GM19324 (cell line): ENCODE measurements around the gene TMEM63A.

ENCODE experiments used
- ATAC-seq: cut with Tn5 transposase; IDR thresholded peaks from one replicate; pipeline ENCODE4 v1.9.1; 2021; ENCODE audit warnings: mild to moderate bottlenecking, moderate library complexity; ENCODE audit not compliant: unreplicated experiment, low FRiP score

Gene TMEM63A

DNA sequence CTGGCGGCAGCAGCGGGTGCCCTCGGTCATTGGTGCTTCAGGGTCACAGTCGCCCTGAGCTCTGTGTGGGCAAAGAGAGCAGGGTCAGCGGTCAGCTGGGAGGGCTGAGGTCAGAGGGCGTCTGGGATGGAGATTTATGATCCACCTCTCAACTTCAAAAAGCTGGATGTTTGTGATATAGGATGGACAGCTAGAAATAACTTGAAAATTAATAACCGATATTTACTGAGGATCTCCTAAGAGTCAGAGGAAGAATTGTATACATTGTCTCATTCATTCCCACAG, 4.8 kb upstream of the TMEM63A start:
- ATAC-seq, result no peak

DNA sequence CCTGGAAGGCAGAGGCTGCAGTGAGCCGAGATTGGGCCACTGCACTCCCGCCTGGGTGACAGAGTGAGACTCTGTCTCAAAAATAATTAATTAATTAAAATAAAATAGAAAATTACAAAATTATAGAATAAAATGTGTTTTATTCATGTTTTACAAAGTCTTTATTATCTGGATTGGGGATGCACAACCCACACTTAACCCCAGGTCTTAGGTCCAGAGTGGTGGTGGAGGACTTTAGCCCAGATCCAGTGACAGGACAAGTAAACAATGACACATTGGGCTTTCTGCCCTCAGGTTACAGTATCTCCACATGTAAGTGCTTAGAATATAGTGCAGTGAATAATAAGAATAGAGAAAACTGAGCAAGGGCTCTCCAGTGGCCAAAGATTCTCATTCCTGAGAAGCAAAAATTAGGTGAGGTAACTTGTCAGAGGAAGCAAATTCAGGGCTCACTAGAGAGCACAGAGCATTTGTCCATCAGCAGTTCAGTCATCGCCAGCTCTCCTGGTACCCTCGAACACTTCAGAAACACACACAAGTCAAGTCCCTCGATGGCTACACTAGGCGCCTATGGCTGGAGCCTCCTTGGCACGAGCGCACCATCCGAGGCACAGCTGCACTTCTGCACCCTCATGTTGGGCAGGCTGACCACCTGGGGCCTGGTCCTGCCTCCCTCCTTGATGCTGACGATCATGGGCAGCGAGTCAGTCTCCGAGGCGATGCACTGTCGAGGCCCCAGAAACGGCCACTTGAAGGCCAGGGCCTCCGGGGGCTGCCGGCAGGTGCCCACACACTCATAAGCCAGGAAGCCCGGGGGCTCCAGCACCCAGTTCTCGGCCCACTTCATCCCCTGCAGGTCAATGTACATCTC, 4.2 kb upstream of the TMEM63A start:
- no peak for ATAC-seq

DNA sequence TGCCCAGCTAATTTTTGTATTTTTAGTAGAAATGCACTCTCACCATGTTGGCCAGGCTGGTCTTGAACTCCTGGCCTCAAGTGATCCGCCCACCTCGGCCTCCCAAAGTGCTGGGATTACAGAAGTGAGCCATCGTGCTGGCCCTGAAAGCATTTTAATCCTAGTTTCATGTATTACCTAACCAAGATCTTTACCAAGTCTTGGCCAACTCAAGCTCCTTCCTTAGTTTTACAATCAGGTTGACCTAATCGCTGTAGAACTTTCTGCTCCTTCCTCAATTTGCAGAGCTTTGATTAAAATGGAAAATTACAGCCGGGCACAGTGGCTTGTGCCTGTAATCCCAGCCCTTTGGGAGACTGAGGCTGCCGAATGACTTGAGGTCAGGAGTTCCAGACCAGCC, 3.2 kb upstream of the TMEM63A start:
- no peak for ATAC-seq

DNA sequence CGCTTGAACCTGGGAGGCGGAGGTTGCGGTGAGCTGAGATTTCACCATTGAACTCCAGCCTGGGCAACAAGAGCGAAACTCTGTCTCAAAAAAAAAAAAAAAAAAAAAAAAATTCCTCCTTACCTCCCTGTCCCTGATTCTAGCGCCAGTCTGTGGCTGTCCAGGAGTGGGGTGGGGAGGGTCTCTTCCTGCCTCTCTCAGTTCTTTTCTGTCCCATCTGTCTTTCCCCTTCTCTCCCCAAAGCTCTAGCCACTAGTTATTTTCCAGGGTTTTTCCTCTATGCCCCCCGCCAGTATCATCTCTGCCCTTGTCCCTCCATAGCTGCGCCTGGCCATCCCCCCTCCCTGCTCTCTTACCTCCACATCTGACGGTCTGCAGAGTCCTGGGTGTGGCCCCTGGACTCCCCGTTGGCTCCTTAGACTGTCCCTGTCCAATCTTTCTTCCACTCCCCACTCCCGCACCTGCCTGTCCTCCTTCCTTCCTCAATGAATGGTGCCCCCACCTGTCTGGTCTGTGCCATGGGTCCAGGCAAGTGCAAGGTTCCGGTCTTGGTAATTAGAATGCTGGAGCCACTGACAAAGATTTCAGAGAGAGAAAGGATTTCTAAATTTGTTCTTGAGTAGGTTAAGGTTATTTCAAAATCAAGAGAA, 1.6 kb upstream of the TMEM63A start:
- no peak for ATAC-seq

DNA sequence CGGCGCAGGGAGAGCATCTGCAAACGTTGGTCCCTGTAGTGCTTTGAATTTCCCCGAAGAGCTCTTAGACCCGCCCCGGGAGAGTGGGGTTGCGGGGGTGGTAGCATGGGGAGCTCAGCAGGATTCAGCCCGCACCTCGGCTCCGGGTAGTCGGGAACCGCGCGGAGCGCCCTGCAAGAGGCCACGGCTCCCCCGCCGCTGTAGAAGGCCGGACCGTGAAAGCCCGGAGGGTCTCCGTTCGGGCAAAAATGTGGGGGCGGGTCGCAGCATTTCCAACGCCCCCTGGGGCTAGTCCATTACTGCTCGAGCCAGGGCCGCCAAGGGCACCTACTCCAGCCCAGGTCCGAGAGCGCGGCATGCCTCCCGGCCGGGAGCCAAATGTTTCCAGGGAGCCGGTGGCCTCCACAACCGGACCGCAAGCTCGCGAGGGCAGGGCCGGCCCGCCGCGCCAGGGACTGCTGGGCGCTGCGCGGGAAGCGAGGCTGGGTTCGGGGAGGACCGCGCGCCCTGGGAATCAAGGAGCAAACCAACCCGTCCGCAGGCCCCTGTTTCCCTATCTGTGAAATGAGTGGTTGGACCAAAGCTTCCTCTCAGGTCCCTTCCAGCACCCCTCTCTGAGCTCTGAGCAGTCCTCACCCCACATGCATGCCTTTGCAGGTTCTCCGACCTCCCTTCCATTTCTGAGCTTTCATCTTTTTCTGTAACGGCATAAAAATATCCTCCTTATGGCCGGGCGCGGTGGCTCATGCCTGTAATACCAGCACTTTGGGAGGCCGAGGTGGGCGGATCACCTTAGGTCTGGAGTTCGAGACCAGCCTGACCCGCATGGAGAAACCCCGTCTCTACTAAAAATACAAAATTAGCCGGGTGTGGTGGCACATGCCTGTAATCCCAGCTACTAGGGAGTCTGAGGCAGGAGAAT, 775 bp upstream of the TMEM63A start:
- peak; percentile 24 for ATAC-seq

DNA sequence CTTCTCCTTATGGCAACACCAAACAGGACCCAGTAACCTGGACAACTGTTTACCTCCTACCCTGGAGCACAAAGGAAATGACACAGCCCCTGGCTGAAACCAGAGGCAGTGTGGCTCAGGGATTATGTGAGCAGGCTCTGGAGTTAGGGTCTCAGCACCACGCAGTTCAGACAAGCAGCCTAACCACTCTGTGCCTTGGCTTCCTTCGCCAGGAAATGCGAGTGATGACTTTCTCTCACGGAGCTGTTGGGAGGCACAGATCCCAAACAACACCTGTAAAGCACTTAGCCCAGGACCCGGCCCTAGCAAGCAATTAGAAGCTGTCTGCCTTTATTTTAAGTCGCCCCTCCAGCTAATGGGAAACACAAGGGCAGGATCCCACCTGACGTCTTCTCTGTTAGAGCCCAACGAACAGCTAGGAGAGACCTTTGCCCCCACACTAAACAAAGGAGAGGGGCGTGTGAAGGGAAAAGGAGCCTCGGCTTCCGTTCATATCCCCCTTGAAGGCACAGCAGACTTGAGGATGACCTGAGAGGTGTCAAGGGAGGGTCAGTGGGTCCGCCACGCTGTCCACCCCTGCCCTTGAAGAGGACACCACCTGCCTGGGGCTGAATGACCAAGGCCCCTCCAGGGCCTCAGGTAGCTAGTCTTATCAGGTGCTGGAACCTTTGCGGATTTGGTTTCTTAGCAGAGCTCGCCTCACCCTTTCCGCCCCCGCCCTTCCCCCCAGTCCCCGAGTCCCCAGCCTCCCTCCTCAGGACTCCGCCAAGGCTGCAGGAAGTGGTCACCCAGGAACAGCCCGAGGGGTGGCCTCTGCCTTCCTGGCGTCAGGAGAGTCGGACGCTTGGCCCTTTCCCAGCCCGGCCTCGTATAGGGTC, 860 bp downstream of the TMEM63A start:
- no peak for ATAC-seq

DNA sequence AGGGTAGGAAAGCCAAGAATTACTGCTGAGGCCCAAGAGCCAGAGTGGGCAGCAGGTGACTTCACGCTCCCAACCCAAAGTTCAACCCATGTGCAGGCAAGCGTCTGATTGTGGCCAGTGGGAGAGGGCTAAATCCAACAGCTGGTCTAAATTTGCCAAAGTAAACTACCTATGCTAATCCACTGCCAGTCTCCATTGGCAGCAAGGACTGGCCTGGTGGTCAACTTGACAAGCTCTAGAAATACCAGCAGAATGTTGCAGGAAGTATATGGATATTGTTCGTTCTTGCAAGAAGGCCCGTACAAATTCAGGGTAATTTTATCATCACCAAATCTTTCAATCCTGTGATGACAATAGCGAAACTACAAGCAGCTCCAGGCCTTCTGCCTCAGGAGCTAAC, 1.5 kb downstream of the TMEM63A start:
- ATAC-seq, result no peak

DNA sequence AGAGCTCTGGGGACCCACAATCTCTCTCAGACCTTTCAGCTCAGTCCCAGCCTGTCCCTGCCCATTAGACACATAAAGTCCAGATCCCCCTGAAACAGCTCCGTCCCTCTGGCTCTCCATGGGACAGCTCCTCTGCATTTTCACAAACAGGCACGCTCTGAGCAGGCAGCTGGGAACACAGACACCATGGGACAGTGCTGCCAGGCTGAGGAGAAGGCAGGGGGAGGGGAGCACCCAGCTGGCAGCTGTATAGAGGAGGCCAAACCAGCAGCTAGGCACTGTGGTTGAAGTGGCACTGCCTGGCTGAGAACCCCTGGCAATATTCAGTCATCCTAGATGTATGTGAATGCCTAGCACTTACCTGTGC, 2.0 kb downstream of the TMEM63A start:
- no peak for ATAC-seq

DNA sequence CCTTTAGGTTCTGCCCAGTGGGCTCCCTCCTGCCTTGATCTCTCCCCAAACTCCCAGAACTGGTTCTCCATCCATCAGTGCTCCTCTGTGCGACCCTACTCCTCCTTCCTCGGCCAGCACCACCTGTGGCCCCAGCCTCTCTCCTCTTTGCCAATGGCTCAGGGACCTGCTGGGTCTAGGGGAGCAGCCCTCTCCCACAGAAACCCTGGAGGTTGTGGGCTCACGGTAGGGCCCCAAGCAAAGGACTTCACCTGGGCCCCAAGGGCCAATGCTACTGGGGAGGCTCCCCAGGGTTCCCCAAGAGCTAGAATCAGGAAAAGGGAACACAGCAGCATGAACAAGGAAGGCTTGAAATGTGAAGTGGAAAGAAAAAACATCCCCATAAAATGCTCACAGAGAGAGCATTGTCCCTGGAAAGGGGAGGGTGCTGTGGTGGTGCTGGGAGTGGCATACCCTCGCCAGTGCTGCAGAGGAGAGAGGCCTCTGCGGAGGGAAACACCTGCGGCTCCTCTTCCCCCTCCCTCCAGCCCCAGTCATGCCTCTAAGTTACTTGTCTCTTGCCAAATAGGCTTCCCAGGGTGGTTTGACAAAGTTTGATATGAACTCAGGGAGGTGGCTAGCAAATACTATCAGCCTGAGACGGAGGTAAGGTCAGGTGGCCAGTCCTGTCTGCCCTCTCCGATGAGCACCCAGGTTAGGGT, 2.5 kb downstream of the TMEM63A start:
- no peak for ATAC-seq

DNA sequence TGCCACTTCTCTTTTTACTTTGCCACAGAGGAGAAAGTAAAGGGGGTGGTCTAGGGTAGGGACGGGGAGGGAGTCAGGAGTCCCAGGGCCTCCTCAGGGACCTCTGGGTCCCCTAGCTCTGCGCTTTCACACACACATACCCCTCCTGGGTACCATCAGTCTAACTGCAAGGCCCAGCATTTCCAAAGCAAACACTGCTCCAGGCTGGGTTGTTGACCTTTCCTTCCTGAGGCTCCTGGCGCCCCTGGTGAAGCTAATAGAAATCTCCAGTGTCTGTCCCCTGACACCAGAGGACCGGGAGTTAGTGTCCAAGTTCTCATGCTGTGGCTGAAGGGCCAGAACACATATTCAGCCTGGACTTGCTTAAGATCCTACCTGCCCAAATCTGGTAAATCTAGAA, 3.9 kb downstream of the TMEM63A start:
- no peak for ATAC-seq

DNA sequence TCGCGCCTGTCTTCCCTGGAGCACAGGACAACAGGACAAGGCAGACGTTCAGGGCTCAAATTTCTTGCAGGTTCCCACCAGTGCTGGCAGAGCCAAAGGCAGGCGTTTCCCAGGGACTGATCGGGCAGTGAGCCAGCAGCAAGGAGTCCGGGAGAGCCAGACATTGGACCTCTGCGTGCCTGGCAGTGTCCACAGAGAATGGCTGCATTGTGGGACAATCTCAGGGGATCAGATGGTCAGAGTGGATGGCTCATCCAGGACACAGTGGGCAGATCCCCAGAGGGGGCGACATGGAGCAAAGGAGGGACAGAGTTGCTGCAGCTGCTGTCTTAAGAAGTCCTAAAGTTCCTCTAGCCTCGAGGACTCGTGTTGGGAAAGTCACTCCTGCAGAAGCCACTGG, 4.6 kb downstream of the TMEM63A start:
- ATAC-seq, result no peak

DNA sequence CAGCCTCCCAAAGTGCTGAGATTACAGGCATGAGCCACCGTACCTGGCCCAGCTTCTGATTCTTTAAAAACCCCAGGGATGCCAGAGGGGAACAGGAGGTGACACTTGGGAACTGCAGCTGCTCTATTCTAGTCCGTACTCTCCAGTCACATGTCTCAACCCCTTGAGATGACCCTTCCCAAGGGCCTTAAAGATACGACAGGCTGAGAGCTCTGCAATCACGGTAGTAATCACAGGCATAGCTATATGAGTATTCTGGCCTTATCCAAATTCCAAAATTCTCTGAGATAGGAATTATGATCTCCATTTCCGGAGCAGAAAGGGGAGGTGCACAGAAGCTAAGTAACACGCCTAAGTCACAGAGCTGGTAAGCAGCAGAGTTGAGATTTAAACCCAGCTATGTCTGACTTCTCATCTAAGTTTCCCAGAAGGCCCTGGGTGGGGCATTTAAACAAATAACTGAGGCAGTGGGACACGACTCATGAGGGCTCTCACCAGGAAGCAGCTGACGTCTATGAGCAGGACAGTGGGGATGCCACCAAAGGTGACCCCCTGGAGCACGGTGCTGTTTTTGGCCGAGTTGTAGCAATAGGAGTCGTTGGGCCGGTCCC, 5.2 kb downstream of the TMEM63A start:
- ATAC-seq, result no peak

DNA sequence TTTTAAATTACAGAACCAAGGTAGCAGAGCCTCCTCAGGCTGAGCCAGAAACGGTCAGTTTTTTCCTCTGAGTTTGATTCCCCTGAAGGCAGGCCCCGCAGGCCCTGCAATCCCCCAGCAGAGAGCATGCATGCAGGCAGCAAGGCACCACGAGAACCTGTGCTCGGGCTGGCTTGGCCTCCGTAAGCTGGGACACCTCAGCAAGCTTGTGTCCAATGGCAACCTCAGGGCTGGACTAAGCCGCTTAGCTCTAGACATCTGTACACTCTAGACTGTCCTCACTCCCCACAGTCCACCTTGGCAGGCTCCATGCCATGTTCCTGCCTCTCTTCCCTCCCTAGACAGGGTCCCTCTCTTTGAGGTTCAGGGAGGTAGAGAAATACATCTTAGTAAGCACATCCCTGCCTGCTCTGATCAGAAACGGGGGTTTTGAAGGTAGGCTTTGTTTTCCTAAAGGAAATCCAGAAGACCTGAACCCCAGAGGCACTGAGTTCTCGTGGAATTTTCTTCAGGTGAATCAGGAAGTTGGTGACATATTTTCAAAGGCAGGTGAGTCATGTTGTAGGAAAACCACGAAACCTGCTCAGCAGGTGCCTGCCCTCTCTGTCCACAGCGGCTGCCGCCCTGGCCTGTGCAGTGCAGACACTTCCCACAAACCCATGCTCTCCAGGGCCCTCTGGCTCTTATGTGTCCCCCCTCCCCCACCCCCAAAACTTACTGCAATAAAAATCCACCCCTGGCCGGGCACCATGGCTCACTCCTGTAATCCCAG, 7.0 kb downstream of the TMEM63A start:
- no peak for ATAC-seq

DNA sequence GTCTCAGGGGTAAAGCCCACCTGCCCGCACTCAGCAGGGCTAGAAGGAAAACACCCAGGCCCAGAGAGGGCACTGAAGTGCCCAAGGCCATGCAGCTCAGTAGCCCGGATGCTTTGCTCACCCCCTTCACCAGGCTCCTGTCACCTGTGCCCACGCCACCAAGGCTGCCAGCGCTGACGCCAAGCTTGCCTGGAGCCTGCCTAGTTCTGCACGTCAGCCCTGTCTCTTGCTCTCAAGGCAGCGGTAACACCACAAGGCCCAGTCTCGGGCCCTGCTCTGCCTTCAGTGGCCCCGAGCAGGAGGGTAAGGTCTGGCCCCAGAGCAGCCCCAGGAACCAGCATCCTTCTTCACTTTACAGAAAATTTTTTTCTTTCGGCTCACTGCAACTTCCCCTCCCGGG, 7.7 kb downstream of the TMEM63A start:
- ATAC-seq, result no peak

DNA sequence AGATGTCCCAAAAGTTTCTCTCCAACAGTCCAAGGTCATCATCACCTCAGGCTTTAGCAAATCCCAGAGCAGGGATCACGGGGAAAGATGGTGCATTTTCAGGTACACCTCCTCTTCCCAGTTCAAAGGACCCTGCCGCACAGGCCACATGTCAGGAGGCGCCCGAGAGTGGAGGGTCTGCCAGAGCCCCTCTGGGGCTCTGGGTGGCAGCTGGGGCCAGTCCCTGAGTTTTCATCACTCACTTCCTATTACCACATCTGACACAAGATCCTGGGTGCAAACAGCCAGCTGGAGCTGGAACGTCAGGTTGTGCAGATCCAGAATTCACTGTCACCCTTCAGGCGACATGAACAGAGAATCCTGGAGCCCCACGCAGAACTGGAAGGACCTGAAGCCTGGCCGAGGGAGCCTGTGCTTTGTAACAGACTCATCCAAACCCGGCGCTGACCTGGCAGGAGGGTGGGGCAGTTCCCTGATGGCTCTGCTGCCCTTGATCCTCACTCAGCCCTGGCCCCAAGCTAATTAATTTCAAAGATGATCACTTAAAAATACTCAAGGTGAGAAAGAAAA, 8.8 kb downstream of the TMEM63A start:
- no peak for ATAC-seq

DNA sequence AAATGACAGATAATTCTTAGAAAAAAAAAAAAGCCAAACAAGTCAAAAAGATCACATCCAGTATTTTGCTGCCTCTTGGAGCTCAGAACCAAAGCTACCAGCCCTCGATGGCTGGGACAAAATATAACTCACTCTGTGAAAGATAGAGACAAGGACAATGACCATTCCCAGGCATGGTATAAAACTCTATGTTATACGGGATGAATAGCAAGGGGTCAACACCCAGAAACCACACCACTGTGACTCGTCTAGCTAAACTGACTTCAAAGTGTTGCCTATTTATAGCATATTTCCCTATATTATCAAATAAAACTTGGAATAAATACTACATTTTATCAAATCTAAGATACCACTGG, 10.1 kb downstream of the TMEM63A start:
- no peak for ATAC-seq

DNA sequence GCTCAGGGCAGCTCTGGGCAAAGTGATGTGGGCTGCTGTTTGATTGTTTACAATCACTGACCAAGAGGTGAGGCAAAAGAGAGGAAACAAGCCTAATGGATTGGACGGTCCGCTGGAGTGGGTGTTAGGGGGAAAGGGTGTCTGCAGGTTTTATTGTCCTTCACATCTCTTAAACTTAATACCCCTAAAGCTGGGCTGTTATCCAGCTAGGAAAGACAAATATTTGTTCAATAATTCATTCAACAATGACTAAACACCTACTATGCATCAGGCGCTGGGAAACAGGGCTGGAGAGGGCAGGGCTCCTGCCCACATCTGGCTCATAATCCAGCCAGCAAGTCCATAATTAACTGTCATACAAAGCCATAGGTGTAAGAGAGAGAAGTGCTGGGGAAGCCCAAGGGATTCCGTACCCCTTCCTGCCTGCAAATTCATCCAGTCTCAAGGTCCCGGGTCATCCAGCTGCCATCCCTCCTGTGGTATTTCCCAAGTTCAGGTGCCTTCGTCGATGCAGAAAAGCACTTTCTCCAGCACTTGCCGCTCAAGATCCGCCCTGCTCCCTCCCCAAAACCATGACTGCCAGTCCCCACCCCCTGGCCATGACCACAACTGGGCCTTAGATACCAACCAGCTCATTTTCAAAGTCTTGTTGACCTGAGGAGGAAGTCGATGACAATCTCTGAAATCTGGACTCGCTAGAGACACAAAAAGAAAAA, 10.7 kb downstream of the TMEM63A start:
- no peak for ATAC-seq

DNA sequence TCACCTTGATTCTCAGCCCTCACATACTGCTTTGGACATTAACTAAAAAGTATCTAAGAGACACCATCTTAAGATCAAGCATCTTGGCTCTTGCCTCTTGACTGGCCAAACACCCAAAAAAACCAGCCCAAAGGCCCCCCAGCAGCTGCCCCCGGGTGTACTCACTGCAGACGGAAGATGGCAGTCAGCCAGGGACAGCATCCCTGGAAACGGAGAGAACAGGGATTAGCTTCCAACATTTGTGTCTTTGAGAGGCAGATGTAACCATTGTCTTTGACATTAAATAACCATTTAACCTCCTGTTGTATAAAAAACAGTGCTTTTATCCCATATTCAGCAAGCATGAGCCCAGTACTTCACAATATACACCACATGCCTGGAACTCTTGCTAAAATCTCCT, 11.3 kb downstream of the TMEM63A start:
- ATAC-seq, result no peak
